SK-N-DZ (cell line): ENCODE results near the gene HGFAC.
"Not testable (repeated sequence)": the region's sequence is repeated elsewhere in the genome, so short reads cannot be mapped to it uniquely, and the experiment has no call there.

ENCODE experiments used
- DNase-seq: peaks from one replicate; pipeline ENCODE4 v3.0.0-alpha.2; 2015; ENCODE audit warnings: low spot score

The HGFAC gene

DNA sequence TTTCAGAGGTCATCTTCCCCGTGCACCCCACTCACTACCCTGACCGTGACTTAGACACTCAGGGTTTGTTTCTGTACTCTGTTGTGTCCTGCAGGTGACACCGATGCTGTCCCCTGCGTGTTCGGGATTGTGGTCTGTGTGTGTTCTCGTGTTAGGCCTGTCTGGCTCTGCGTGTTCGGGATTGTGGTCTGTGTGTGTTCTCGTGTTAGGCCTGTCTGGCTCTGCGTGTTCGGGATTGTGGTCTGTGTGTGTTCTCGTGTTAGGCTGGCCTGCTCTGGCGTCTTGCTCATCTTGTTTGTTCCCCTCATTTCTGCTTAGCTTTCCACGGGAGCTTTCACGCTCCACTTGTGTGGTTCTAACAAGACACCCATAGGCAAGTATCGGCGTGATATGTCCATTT, 30.6 kb upstream of the HGFAC start:
- DNase-seq, result not testable (repeated sequence)

DNA sequence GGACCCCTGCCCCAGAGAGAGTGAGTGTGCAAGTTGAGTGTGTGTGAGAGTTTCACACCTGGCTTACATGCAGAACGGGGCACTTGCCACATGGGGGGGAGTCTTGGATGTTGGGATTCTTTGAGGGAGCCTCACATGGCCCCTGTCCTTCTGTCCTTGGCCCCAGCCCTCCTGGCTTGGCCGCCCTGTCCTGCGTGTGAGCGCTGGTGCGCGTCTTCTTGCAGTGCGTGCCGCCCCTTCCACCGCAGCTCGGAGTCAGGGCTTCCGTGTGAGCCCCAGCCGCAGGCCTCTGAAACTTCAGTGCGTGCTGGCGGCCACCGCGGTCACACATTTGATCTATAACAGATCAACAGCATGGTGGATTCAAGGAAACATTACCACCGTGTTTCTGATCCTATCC, 30.1 kb upstream of the HGFAC start:
- no peak for DNase-seq

DNA sequence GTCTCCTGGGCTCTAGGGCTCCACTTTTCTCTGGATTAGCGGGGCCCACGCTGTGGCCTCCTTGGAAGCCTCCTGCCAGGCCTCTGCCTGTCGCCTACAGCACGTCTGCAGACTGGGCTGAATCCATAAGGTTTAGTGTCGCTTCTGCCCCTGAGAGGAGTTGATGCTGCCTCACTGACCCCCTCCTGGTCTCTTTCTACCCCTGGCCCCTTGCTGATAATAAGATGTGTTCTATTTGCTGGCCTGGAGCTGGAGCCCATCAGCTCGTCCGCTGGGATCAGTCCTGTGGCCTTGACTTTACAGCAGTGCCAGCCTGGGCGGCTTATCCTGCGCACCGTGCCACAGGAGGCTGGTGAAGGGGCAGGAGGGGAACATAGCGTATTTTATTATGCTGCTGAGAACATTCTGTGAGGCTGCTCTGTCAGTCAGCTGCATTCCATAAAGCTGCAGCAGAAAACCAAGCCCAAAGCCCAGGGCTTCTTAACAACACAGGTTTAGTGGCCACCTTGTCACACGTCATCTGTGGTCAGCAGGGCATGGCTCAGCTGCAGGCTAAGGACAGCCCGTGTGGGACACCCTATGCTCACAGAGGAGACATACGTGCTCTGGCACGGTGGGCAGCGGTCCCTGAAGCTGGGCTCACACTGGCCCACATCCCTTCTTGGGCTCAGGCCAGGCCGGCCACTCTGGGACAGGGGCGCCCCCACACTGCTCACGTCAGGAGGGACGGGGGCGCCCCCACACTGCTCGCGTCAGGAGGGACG, 29.3 kb upstream of the HGFAC start:
- DNase-seq, result no peak

DNA sequence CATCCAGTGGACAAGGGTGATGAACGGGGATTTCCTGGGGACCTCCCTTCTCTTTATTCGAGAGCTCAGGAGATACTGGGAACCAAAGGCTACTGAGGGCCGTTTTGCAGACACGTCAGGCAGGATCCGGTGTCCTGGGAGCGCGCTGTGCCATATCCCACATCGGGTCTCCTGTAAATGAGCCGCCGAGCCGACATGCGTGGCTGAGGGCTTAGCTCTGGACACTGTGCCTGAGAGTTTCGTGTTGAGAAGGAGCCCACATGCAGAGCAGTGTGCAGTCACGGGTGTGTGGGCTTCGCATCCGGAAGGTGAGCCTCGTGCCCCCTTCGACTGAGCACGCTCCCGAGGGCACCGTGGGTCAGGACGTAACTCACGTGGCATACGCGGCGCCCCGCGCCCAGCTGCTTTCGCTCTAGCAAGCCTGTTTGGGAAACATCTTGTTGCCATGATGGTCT, 28.5 kb upstream of the HGFAC start:
- no peak for DNase-seq

DNA sequence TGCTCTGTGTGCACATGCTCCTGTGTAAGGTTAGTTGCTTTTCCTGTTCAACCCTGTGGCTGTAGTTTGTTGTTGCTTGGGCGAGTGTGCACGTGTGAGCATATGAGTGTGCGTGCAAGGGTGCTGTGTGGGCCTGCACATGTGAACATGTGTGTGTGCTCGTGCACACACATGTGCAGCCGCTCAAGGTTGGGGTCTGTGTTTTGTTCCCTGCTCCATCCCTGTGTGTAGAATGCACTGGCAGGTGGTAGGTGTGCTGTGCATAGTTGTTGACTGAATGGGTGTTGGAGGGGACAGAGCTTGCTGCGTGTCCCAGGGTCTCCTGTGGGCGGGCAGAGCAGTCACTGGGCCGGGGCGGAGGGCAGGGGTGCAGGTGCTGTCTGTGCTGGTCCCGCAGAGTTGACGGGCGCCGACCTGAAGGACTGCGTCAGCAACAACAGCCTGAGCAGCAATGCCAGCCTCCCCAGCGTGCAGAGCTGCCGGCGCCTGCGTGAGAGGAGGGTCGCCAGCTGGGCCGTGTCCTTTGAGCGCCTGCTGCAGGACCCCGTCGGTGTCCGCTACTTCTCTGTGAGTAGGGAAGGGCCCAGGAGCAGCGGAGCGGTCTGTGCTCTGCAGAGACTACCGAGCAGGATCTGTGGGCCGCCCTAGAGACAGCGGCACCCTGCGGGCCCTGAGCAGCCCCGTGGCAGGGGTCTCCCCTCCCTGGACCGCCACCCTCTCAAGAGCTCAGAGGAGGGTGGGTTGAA, 27.9 kb upstream of the HGFAC start:
- no peak for DNase-seq

DNA sequence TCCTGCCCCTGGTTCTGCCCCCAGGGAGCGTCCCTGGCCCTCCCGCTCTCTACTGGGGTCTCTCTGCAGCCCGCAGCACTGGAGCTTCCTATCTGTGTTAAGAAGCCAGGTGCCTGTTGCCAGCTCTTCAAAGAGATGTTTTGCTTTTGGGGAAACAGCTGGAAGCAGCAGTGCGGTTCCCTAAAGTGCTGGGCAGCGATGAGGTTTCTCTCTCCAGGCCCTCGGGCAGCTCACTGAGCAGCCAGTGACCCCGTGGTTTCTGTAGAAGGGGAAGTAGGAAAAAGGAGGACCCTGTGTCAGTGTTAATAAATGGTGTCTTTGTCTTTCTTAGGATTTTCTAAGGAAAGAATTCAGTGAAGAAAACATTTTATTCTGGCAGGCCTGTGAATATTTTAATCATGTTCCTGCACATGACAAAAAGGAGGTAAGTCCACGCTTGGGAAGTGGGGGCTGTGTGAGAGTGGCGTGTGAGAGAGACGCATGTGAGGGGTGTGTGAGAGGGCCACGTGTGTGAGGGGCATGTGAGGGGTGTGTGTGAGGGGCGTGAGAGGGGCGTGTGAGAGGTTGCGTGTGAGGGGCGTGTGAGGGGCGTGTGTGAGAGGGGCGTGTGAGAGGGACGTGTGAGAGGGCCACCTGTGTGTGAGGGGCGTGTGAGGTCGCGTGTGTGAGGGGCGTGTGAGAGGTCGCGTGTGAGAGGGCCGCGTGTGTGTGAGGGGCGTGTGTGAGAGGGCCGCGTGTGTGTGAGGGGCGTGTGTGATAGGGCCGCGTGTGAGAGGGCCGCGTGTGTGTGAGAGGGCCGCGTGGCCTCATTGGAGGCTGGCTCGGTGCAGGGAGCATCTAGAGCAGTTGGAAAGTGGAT, 27.1 kb upstream of the HGFAC start:
- DNase-seq, result no peak

DNA sequence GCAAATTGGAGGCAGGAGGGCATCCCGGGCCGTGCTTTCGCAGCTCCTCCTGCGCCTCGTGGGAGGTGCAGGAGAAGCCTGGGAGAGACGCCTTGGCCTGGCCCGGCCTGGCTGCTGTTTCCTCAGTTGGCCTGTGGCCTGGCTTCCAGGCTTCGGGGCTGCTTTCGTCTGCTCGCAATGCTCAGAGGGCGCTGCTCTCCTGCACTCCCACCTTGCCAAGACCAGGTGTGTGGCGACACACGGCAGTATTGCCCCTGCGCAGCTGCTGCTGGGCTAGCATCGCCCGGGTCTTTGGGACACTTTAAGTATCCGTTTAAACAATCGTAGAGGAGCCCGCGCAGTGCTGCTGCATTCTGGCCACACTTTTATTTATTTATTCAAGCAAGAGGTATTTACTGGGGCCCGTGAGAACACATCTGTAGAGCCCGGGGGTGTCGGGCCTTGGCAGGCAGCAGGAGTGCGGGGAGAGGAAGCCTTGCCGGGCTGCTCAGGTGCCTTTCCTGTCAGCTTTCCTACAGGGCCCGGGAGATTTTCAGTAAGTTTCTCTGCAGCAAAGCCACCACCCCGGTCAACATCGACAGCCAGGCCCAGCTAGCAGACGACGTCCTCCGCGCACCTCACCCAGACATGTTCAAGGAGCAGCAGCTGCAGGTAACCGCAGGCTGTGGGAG, 26.2 kb upstream of the HGFAC start:
- no peak for DNase-seq

DNA sequence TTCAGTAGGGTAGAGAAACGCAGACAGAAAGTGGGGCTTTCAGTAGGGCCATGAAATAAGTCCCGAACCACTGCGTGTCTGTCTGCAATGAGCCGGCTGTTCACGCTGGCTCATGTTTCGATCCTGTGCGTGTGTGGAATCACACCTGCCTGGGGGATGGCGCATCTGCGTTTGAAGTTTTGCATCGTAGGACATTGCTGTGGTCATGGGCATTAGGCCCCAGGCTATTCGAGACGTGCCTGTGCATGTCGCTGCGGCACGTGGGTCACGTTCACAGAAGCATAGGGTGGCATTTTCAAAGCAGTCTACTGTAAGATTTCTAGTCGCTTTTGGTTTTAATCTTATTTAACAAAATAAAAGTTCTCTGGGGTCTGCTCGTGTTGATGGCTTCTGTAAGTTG, 25.5 kb upstream of the HGFAC start:
- DNase-seq, result no peak

DNA sequence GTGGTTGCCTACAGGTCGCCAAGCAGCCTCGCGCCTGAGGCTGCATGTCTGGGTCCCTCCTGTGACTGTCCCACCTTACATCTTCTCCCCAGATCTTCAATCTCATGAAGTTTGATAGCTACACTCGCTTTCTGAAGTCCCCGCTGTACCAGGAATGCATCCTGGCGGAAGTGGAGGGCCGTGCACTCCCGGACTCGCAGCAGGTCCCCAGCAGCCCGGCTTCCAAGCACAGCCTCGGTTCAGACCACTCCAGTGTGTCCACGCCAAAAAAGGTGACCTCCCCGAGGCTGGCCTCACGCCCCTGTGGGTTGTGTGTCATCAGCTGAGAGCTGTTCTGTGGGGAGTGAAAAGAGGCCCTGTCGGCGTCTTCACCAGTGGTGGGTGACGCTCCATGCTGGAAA, 24.9 kb upstream of the HGFAC start:
- no peak for DNase-seq

DNA sequence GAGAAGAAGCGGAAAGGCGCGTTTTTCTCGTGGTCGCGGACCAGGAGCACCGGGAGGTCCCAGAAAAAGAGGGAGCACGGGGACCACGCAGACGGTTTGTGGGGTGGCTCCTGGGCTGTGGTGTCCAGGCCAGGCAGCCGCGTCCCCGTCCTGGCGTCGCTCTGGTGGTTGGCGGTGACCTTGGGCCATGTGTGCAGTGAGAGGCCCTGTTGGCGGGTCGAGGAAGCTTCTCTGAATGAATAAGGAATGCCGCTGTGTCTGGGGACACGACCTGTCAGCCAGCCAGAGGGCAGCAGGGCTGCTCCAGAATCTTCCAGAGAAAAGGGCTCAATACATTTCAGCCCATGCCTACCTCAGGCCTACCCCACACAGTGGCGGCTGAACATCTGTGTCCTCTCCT, 24.3 kb upstream of the HGFAC start:
- no peak for DNase-seq

DNA sequence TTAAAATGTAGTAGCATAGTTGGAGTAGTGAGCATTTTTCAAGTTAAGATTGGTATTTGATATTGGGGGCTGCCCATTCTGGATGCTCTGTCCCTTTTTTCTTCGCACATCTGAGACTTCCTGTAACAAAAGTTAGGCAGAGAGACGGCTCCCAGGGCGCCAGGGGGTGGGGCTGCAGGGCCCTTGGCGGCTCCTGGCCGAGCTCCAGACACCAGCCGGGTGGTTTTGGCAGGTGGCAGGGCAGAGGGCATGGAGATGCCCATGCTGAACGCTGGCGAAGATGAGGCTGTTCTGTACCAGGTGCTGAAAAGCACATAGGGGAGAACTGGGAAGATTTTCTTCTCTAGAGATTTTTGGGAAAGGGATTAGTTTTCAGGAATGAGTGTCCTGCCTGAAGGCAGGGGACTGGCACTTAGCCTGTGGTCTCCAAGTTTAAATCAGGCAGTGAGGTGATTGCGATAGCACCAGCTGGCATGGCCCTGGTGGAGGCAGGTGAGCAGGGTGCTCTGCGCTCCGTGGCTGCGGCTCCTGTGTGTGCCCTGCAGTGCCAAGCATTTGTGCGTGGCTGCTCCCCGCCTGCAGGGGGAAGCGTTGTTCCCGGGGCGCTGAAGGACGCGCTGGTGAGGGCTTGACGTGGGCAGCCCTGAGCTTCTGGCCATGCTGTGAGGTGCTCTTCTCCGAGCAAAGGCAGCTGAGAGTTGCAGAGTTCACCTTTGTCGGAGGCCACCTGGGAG, 23.6 kb upstream of the HGFAC start:
- DNase-seq, result no peak

DNA sequence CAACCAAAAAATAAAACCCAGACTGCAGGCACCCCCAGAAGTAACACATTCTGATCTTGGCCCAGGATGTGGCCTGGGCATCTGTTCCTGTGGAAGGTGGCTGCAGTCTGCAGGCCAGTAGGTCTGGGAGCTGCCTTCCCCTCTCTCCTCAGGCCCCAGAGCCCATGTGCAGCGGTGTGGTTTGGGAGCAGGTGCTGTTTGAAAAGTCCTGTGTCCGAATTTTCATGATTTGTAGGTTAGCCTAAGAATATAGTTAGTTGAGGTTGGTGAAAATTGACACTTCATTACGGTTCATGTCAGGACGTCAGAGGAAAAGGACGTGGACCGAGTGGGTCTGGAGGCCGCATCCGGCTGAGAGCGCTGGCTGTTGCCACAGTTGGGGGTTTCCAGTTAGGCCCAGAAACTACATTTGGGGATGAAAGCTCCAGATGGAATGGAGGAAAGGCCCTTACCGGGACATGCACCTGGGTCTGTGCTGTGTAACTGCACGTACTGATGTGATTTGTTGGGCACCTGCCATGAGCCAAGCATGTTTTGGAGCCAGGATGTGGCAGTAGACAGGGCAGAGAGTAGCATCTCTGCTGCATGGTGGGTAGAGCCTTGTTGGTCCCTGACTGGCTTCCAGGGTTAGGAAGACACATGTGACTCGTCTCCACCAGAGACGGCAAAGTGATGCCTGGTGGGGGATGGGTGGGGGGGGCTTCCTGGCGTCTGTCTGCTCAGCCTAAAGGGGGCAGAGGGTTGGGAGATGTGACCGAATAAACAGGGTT, 21.7 kb upstream of the HGFAC start:
- no peak for DNase-seq

DNA sequence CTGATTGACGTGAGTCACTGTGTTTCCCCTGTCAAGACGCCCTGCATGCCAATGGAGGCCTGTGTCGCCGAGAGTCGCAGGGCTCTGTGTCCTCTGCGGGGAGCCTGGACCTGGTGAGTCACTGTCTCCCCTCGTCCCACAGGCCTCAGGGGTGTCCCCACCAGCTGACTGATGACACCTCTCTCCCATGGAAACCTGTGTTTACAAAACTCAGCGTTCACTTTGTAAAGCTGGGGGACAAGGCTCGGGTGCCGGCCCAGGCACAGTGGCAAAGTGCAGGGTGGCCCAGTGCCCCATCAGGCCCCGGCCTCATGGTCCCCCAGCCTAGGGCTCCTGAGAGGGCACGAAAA, 21.2 kb upstream of the HGFAC start:
- no peak for DNase-seq

DNA sequence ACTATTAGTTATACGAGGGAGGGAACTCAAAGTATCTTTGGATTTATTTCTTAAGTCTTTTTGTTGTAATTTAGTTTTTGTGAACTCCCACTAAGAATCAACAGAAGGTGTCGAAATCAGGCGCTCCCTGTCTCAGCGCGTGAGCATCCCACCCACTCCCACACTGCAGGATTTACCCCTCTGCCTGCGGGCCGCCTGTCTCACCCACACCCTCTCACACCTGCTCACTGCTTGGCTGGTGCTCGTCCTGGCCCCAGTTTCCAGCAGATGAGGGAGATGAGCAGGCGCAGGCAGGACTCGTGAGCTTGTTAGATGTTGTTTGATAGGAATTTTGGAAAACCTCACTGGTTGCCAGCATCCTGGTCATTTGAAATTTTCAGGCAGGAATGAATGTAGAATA, 20.8 kb upstream of the HGFAC start:
- no peak for DNase-seq

DNA sequence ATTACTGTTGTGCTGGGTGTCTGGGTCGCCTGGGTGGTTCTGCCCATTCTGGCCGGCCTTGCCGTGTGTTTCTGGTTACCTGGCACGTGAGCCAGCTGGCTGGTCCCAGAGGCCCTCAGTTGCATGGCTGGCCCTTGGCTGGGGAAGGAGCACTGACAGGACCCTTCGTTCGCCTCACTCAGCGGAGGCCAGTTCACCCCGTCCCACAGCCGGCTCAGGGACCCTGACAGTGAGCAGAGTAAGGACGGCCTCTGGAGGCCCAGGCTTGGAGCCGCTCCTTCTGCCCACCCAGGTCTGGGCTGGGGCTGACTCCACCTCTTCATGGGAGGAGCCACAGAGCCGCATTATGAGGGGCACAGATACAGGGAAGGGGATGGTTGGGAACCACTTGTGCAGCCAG, 20.3 kb upstream of the HGFAC start:
- DNase-seq, result no peak

DNA sequence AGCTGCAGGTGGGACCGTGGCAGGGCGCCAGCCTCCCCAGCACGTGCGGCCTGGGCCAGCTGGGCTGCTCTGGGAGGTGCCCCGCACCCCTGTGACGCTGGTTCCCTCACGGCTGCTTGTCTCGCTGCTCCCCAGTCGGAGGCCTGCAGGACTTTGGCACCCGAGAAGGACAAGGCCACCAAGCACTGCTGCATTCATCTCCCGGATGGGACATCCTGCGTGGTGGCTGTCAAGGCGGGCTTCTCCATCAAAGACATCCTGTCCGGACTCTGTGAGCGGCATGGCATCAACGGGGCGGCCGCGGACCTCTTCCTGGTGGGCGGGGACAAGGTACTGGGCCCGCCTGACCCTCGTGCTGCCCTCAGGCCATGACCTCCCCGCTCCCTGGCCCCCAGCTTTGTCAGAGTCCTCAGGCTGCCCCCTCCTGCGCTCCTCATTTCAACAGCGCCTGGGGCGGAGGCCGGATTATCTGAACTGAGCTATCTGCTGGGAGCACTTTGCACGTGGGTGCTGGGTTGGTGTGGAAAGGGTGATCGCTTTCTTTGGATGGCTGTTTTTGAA, 19.4 kb upstream of the HGFAC start:
- DNase-seq, result no peak

DNA sequence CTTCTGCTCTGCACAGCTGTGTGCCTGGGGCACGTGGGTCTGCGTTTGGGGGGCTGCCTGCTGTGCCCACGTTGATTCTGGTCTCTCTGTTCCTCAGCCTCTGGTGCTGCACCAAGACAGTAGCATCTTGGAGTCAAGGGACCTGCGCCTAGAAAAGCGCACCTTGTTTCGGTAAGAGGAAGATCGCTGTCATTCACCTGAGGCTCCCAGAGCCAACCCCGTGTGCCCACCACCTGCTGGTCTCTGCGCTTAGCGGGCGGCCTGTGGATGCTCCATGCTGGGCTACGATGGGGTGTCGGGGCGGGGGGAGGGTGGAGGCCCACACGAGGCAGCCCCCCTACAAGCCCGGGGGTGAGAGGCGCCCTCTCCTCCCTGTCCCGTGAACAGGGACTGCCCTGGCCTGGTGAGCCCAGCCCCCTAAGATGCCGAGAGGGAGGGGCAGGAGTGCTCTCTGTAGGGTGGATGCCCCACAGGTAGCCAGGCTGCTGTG, 18.9 kb upstream of the HGFAC start:
- no peak for DNase-seq

DNA sequence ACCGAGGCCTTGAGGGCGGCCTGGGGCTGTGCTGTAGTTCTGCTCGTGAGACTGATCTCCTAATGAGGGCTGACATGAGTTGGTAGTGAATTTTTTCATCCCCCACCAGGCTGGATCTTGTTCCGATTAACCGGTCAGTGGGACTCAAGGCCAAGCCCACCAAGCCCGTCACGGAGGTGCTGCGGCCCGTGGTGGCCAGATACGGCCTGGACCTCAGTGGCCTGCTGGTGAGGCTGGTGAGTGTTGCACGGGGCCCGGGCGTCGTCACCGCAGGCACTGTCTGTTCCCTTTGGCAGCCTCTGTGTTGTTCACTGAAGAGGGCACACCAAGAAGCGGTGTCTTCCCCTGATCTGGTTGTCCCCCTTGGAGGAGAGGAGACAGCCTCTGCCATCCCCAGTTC, 18.4 kb upstream of the HGFAC start:
- no peak for DNase-seq

DNA sequence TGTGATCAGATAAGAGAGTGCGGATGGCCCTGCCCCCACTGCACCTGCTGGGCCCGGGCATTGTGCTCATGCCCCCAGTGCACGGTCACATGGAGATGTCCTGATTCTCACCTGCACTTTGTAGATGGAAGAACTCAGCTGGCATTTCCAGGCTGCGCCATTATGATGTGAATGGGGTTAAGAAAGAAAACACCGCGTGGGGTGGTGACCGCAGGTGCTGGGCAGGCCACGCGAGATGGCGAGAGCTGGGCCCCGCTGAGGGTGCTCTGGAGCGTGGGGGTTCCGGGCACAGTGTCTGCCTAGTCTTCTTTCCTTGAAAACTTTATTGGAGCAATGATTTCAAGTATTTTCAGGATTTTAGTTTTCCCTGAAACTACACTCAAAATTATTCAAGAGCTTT, 17.8 kb upstream of the HGFAC start:
- DNase-seq, result no peak
